ENCODE measurements around the gene PTPN22. TPM values are rescaled to one million over a fixed set of nuclear protein-coding genes. Genes with fewer than 3 reads are reported as not detected.

Gene PTPN22
- total RNA-seq, 6 donors from 2014 or later: 6.7 to 15.2 (median 9.9) TPM

GRCh38 chr1:113846391-113847035 is 25.0 kb downstream of the PTPN22 start:
- no peak overlapping the region for H3K4me3 ChIP-seq
- WGBS, 2 donors: 78 to 88% methylated on average over 2 of the region's 2 CpGs
- no peaks in the 10 kb centered on the region for H3K4me1 ChIP-seq
- no peak for TF ChIP-seq CTCF (IDR thresholded peaks at IDR 0.05)
- no peak for TF ChIP-seq POLR2A (IDR thresholded peaks at IDR 0.05)
- TF ChIP-seq POLR2AphosphoS5 (IDR thresholded peaks at IDR 0.05): no peak
- no peak for TF ChIP-seq EP300 (IDR thresholded peaks at IDR 0.05)
- no peak for ATAC-seq (ENCODE audit: low FRiP score in 2 of 2)
- no peaks in the 10 kb centered on the region for H3K27me3 ChIP-seq
- H3K27ac ChIP-seq: no peak overlapping the region
- H3K9me3 ChIP-seq: no peaks in the 10 kb centered on the region
- no peak for DNase-seq
- no peaks in the 10 kb centered on the region for H3K36me3 ChIP-seq

- Histone ChIP-seq H3K36me3 (no peaks in the 10 kb centered on the region), H3K9me3 (no peaks in the 10 kb centered on the region), H3K27me3 (no peaks in the 10 kb centered on the region), H3K27ac (no peak overlapping the region), H3K4me3 (no peak overlapping the region), H3K4me1 (peaks cover 0 to 3% (median 0%) of the 10 kb centered on the region in 4 donors)
- ATAC-seq (ENCODE audit: low FRiP score in 2 of 2) (no peak), DNase-seq (no peak)
- WGBS, 2 donors: 92 to 96% methylated on average over 1 of the region's 1 CpG
- no peak for TF ChIP-seq EP300 (IDR thresholded peaks at IDR 0.05)
- TF ChIP-seq POLR2A (IDR thresholded peaks at IDR 0.05): no peak
- no peak for TF ChIP-seq CTCF (IDR thresholded peaks at IDR 0.05)
- no peak for TF ChIP-seq POLR2AphosphoS5 (IDR thresholded peaks at IDR 0.05)
Observed at GRCh38 chr1:113836534-113836933, 35.0 kb downstream of the PTPN22 start.

- no peaks in the 10 kb centered on the region for H3K9me3 ChIP-seq
- H3K4me1 ChIP-seq: peaks cover 0 to 3% (median 0%) of the 10 kb centered on the region in 4 donors
- DNase-seq: no peak
- no peaks in the 10 kb centered on the region for H3K27me3 ChIP-seq
- H3K36me3 ChIP-seq: no peaks in the 10 kb centered on the region
- TF ChIP-seq POLR2A (IDR thresholded peaks at IDR 0.05) (no peak), EP300 (IDR thresholded peaks at IDR 0.05) (no peak), POLR2AphosphoS5 (IDR thresholded peaks at IDR 0.05) (no peak), CTCF (IDR thresholded peaks at IDR 0.05) (peak; percentile 23 to 73 (median 54))
- H3K4me3 ChIP-seq: no peak overlapping the region
- ATAC-seq (ENCODE audit: low FRiP score in 2 of 2): no peak
- WGBS, 2 donors: 17 to 20% methylated on average over 4 of the region's 4 CpGs
- no peak overlapping the region for H3K27ac ChIP-seq
Observed at GRCh38 chr1:113835686-113836290, 35.7 kb downstream of the PTPN22 start.

GRCh38 chr1:113834716-113835115 is 36.8 kb downstream of the PTPN22 start:
- ATAC-seq (ENCODE audit: low FRiP score in 2 of 2) (no peak), DNase-seq (no peak)
- 92 to 97% methylated on average over 2 of the region's 2 CpGs for WGBS, 2 donors
- Histone ChIP-seq H3K27me3 (no peaks in the 10 kb centered on the region), H3K27ac (no peak overlapping the region), H3K9me3 (no peaks in the 10 kb centered on the region), H3K4me3 (no peak overlapping the region), H3K36me3 (no peaks in the 10 kb centered on the region), H3K4me1 (peaks cover 0 to 3% (median 0%) of the 10 kb centered on the region in 4 donors)
- no peak for TF ChIP-seq POLR2AphosphoS5 (IDR thresholded peaks at IDR 0.05)
- no peak for TF ChIP-seq POLR2A (IDR thresholded peaks at IDR 0.05)
- TF ChIP-seq EP300 (IDR thresholded peaks at IDR 0.05): no peak

- TF ChIP-seq CTCF (IDR thresholded peaks at IDR 0.05) (no peak), EP300 (IDR thresholded peaks at IDR 0.05) (no peak), POLR2AphosphoS5 (IDR thresholded peaks at IDR 0.05) (no peak)
- no peak for ATAC-seq (ENCODE audit: low FRiP score in 2 of 2)
- H3K36me3 ChIP-seq: no peaks in the 10 kb centered on the region
- no peaks in the 10 kb centered on the region for H3K27me3 ChIP-seq
- H3K4me1 ChIP-seq: no peaks in the 10 kb centered on the region
- no peak for DNase-seq
- H3K9me3 ChIP-seq: no peaks in the 10 kb centered on the region
- H3K27ac ChIP-seq: no peak overlapping the region
- no peak overlapping the region for H3K4me3 ChIP-seq
- 66 to 68% methylated on average over 3 of the region's 3 CpGs for WGBS, 2 donors
Observed at GRCh38 chr1:113830039-113830438, 41.5 kb downstream of the PTPN22 start.
